HG02973 (cell line): ENCODE data around the gene STK39.

Experiments used
- ATAC-seq: cut with Tn5 transposase; IDR thresholded peaks from one replicate; pipeline ENCODE4 v1.9.1; 2021; ENCODE audit warnings: moderate library complexity; ENCODE audit not compliant: unreplicated experiment

The STK39 gene

DNA sequence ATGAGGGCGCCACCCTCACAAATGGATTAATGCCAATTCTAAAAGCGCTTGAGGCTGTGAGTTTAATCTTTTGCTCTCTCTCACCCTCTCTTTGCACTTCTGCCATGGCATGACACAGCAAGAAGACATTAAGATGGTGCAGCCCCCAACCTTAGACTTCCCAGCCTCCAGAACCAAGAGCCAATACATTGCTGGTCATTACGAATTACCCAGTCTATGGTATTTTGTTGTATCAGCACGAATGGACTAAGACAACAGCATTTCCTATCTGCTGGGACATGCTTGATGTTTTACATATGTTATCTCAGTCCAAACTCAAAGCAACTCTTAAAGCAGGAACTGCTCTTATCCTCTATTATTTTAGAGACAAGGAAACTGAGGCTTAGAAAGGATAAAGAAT lies 222.9 kb downstream of the STK39 start:
- ATAC-seq: no peak

- ATAC-seq: no peak
Measured at GRCh38 chr2:168021800-168022587, 225.4 kb downstream of the STK39 start.

DNA sequence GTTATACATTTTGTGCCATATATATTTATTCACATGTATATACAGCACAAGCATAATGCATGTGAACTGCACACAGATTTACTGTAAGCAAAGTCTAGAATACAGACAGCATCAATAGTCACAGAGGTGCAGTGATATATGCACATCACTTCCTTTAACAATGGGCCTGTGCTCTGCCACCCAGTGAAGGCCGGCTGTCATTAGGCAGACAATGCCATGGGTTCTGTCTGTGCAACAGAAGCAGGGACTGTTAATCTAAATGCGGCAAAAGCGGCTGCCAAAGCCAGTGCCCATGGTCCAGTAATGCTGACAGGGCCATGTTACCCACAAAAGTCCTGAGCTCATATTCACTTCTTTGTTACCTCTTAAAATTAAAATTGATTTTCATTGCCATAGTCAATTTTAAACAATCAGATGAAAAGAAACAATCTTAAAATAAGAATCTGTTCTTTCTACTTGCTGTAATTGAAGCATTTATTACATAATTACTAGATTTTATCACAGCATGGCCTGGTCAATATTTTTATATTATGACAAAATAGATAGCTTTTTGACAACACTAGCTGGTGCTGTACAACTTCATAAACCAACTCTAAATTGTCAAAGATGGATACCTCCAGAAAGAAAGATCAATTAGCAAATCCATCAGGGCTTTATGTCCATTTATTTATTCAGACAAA lies 232.0 kb downstream of the STK39 start:
- ATAC-seq: no peak

DNA sequence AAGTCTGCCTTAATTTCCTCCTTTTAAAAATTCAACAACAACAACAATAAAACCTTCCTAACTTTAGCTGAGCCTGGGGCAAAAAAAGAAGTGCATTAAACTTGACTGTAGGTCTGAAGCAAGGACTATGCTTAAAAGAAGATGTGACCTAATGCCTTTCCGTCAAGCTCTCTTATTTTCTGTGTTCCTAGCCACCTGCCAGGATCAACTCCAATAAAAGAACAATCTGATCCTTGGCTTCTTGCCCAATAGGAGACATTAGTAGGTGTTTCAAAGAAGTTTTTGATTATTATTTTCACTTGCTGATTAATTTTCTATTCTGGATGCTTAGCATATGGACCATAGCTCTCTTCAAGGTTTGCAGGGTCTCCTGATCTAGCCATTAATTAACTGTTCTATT lies 237.5 kb downstream of the STK39 start:
- ATAC-seq: no peak

GRCh38 chr2:168008646-168009195 lies 238.7 kb downstream of the STK39 start:
- ATAC-seq: no peak

DNA sequence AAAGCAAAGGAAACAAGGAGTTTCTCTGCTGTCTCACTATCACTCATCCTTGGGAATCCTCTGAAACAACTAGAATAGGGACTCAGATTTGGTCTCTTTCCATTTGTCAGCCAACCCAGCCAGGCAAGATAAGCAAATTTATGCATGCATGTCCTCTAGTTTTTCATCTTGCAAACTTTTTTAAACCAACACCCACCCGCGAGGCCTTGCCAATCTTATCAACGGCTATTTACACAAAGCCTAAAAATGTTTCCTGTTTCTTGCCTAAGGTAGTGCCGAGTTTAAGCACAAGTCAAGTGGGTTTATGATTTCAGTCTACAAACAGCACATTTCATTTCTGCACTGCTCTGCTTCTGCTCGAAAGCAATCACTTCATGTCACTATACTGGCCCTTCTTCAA lies 240.9 kb downstream of the STK39 start:
- ATAC-seq: no peak

DNA sequence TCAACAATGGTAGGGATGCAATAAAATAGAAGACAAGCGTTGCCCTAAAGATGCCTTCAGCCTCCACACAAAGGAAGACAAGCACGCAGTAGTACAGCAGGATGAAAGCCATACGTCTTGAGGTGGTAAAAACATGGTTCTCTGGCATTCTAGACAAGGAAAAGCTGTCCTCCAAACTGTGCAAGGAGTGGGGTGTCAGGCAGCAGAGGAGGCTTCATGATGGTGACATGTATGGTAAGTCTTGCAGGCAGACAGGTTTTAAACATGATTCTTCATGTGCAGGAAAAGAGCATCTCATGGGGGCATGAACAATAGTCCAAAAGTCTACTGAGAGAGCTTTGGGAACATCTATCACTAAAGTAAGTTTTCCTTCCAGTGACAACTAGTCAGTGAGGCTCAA lies 241.8 kb downstream of the STK39 start:
- ATAC-seq: no peak

DNA sequence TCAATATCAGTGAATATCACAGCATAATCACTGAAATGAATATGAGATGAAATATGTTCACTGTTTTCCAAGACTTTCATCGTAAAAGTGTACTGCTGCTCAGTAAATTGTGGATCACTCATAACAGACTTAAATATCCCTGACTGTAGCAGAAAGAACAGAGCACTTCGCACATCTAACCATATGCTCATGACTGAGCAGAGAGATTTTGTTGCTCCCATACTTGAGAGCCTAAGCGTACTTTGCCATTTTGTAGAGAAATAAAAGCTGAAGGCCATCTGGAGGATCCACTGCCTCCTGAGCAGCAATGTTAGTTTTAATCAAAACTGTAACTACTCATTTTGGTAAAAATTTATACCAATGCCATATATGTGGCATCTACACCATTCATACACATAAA lies 243.5 kb downstream of the STK39 start:
- no peak for ATAC-seq

DNA sequence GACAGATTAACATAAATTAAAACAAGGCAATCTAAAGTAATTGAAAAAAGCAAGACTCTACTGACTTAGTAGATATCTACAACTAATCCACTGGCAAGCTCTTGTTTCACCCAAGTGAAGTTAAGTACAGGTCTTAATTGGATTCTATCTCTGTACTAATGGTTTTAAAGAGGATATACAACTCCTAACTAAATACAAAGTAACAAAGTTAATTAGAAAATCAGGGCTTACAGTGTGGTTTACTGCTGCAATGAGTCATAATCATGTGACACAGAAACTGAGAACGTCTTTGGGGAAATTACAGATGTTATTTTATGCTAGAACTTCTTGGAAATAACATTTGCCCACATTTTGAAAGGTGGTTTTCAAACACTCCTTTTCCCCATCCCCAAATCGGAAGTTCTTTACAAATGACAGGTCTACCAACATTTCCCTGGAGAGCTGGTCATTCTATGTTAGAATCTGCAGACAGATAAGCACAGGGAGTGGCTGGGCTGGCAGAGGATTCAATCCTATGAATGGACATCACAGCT lies 245.3 kb downstream of the STK39 start:
- no peak for ATAC-seq

GRCh38 chr2:167992278-167992677 lies 255.1 kb downstream of the STK39 start:
- no peak for ATAC-seq

GRCh38 chr2:167990062-167990461 lies 257.3 kb downstream of the STK39 start:
- ATAC-seq: no peak

GRCh38 chr2:167988296-167988695 lies 259.1 kb downstream of the STK39 start:
- no peak for ATAC-seq

DNA sequence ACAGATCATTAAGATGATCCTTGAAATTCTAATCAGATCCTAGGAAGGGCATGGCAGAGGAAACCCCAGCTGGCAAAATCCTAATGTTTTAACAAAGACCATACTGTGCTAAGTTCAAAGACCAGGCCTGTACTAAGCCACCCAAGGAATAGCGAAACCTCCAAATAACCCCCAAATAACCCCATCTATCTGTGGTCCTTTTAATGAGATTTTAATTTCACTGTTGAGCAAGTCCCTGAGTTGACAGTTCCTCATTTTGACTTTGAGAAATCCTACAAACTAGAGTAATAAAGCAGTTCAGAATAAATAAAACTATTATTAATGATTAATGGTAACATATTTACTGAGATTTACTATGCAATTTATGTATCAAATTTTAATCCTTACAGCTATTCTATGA lies 259.8 kb downstream of the STK39 start:
- no peak for ATAC-seq

DNA sequence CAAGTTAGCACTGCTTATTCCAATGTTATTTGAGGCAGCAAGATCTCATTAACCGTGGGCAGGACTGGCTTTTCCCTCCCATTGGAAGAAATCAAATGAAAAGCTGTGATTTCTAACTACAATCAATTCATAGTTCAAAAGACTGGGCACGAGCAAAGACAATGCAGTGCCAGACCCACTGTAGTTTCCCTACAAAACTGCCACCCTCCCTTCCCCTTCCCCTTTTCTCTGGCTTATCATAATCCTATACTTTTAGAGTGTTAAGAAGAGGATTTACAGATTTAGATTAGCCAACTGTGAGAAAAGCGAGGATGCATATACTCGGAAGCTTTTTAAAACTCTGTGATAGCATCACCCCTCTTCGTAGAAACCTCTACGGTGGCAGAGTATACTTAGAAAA lies 260.4 kb downstream of the STK39 start:
- ATAC-seq: no peak

DNA sequence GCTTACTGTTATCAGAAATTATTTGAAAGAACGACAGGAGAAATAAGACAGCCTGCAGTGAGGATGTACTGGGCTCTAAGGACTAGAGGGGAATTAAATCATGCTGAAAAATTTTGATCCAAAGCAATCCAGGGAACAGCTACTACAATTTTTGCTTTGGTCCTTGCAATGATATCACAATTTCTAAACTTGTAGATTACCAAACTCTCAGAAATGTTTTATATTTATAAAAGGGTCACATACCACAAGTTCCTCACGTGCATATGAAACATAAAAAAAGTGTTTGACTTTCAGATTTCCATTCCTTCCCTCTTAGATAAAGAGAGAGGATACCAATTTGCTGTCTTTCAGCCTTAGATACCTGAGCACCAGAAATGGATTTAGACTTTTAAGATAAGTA lies 261.2 kb downstream of the STK39 start:
- no peak for ATAC-seq

DNA sequence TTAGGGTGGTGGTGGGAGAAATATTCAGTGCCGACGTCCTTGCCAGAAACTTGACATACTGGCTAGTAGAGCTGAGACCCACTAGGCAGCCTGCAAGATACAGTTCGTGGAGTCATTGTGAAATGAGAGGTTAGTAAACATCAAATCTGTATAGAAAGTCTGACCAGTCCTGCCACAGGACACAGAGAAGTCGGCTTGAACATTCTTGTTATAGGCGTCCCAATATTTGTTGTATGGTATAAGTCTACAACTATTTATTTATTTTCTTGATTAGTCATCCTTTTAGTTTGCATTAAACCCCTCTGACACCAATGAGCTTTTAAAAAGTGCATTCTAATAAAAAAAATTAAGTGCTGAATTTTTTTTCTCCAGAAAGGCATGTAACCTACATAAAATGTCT lies 265.4 kb downstream of the STK39 start:
- ATAC-seq: no peak

- no peak for ATAC-seq
Measured at GRCh38 chr2:167980439-167980838, 267.0 kb downstream of the STK39 start.

DNA sequence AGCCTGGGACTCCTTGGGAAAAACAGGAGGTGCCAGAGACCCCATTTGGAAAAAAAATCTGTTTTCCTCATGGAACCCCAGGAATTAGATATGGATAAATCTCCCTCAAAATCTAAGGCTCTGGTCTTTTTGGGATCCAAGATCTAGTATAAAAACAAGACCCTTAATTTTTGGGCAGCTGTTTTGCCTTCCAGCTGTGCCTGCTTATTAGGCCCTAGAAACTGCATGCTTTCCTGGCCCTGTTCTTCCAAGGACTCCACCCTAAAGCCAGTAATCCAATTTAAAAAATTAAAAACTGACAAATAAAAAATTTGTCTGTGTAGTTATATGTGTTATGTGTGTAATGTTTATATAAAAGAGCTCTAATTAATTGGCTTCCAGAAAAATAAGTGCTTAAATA lies 274.6 kb downstream of the STK39 start:
- no peak for ATAC-seq

DNA sequence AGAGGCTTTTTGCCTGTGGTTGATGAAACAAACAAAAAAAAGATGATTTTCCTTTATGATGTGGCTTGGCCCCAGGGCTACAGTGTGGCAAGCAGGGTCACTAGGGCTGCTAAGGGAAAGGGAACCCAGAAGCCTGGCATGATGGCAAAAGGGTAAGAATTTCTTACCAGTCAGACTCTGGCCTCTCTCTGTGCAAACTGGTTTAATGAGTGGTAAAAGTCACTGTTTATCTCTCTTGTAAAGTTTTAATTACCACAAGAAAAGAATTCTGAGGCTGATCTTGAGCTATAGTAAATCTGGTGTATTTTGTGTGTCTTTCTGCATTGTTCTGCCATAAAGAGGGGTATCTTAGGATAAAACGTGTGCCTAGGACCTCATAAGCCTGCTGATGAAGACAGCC lies 275.4 kb downstream of the STK39 start:
- ATAC-seq: no peak

DNA sequence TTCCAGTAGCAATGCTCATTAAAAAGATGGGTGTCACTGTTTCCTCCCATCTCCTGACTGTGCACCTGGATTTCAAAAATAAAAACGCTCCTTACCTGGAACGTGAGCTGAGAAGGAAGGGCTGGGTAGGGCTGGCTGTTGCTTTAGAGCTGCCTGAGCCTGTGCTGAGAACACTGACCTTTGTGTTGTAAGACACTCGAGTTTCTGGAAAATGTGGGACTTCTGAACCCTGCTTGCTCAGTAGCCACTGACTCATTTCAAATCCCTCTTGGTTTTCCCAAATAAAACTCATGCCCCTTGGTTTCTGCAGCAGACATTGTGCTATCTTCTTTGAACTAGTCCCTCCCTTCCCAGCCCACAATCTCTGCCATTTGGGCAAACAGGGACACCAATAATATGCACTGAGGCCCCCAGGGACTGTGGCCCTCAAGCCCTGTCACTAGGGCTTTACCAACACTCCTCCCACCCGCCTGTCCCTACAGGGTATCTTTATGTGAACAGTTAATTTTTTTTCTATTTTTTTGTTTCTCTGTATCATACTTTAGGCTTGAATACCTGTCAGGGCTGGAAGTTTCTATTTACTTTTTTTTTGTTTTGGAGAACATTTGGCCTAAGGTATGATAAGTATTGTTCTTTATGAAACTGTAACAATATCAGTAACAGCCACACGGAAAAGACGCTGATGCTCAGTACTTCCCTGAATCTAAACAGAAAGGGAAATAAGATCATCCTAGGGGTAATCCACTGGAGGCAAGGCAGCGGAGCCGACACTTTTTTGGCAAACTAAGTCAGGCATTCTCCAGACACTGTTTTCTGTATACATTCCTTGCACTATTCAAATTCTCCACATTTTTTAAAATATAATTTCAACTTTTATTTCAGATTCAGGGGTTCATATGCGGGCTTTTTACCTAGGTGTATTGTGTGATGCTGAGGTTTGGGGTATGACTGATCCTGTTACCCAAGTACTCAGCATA lies 280.2 kb downstream of the STK39 start:
- no peak for ATAC-seq
